Activated CD8-positive, alpha-beta T cell treated with anti-CD3 and anti-CD28 coated beads for 36 hours (primary cell): Measurements from ENCODE around the gene POTEJ. TPM values are rescaled to one million over a fixed set of nuclear protein-coding genes. Genes with fewer than 3 reads are reported as not detected.
A peak's percentile ranks its signal among the peaks of the same experiment; 100 is the strongest.
"Not testable (repeated sequence)": the region's sequence is repeated elsewhere in the genome, so short reads cannot be mapped to it uniquely, and the experiment has no call there.

ENCODE experiments used
- ATAC-seq: fragments of 200-7000 bp; cut with Tn5 transposase; one replicate; pipeline ENCODE4 v1.10.0; 2021; ENCODE audit warnings: mild to moderate bottlenecking, moderate library complexity
- CTCF ChIA-PET: fragments of 350-600 bp; sonication (Branson Sonifier 250); formaldehyde crosslinking; loops from one replicate; lab custom pipeline; 2021; ENCODE audit warnings: antibody characterized with exemption; lab: Charles Lee
- POLR2A ChIA-PET: fragments of 350-600 bp; sonication (Branson Sonifier 250); formaldehyde crosslinking; loops from one replicate; lab custom pipeline; 2021; ENCODE audit warnings: antibody characterized with exemption; lab: Charles Lee
- DNase-seq: peaks from one replicate; pipeline ENCODE4 v3.0.0-alpha.2; 2020
- H3K27ac Mint-ChIP-seq: one replicate; pipeline ENCODE4 v1.8.0; 2021; ENCODE audit warnings: mild to moderate bottlenecking, mixed read lengths
- H3K27me3 Mint-ChIP-seq: one replicate; pipeline ENCODE4 v1.8.0; 2021; ENCODE audit warnings: mixed read lengths
- H3K36me3 Mint-ChIP-seq: one replicate; pipeline ENCODE4 v1.8.0; 2021; ENCODE audit warnings: low read depth, mixed read lengths
- H3K4me1 Mint-ChIP-seq: one replicate; pipeline ENCODE4 v1.8.0; 2021; ENCODE audit warnings: low read depth, mixed read lengths
- H3K4me3 Mint-ChIP-seq: one replicate; pipeline ENCODE4 v1.8.0; 2021; ENCODE audit warnings: mild to moderate bottlenecking, moderate library complexity, mixed read lengths
- H3K9me3 Mint-ChIP-seq: one replicate; pipeline ENCODE4 v1.8.0; 2021; ENCODE audit warnings: mixed read lengths
- intact Hi-C: fragments of 100-400 bp; cut with micrococcal nuclease; formaldehyde crosslinking; loops from one replicate; pipeline ENCODE4 v1.10.0; 2022
- total RNA-seq, 2 experiments: library from RNA; stranded (reverse); gene quantifications; one replicate each; pipeline ENCODE4 v1.2.3, GENCODE V29; 2021

POTEJ gene
- not detected for total RNA-seq

DNA sequence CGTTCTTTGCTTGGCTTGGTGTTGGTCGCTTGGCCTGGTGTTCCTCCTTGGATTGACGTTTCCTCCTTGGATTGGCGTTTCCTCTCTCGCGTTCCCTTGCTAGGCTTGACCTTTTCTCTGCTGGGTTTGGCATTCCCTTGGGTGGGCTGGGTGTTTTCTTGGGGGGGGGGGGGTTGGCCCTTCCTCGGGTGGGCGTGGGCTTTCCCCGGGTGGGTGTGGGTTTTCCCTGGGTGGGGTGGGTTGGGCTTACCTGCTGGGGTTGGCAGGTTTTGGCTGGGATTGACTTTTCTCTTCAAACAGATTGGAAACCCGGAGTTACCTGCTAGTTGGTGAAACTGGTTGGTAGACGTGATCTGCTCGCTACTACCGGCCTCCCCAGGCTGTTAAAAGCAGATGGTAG is at the start of gene POTEJ:
POTEJ (plus strand) TSS at position 301 of the 400 bp plus-strand sequence; CDS start at position 394, 93 bp downstream.
- intact Hi-C loops, H3K4me1 Mint-ChIP-seq, H3K27me3 Mint-ChIP-seq, H3K9me3 Mint-ChIP-seq, H3K36me3 Mint-ChIP-seq, ATAC-seq, DNase-seq, H3K27ac Mint-ChIP-seq, H3K4me3 Mint-ChIP-seq, CTCF ChIA-PET, POLR2A ChIA-PET: not testable (repeated sequence)

DNA sequence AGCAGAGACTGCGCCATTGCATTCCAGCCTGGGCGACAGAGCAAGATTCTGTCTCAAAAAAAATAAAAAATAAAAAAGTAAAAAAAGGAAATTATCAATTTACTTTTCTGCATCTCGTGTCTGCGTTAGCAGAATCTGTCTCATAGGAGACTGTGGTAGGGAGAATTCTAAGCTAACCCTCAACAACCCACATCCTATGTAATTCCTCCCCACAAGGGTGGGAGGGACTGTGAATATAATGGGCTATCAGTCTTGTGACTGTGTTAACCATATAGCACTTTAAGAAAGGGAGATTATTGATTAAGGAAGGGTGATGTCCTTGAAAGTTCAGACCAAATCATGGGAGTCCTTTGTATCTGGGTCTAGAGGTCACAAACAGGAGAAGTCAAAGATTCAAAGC is 45.1 kb upstream of the POTEJ start:
- H3K4me3 Mint-ChIP-seq, ATAC-seq, H3K4me1 Mint-ChIP-seq, H3K9me3 Mint-ChIP-seq, intact Hi-C loops, H3K36me3 Mint-ChIP-seq, POLR2A ChIA-PET, H3K27me3 Mint-ChIP-seq, H3K27ac Mint-ChIP-seq, DNase-seq, CTCF ChIA-PET: not testable (repeated sequence)

DNA sequence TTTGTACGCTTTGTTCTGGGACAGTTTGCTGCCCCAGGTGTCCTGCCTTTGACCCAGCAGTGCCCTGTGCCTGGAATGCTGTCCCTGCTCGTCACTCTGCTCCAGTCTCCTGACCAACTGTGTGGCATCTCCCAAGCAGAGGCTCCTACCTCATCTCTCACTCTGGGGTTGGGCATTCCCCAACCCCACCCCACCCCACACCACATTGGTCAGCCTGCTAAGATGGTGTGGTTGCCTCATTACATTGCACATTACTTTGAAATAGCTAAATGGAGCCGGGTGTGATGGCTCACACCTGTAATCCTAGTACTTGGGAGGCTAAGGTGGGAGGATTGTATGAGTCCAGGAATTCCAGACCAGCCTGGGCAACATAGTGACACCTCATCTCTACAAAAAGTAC is 39.3 kb upstream of the POTEJ start:
- H3K36me3 Mint-ChIP-seq, H3K9me3 Mint-ChIP-seq, POLR2A ChIA-PET, ATAC-seq, intact Hi-C loops, H3K4me3 Mint-ChIP-seq, CTCF ChIA-PET, H3K27me3 Mint-ChIP-seq, H3K27ac Mint-ChIP-seq, H3K4me1 Mint-ChIP-seq, DNase-seq: not testable (repeated sequence)

DNA sequence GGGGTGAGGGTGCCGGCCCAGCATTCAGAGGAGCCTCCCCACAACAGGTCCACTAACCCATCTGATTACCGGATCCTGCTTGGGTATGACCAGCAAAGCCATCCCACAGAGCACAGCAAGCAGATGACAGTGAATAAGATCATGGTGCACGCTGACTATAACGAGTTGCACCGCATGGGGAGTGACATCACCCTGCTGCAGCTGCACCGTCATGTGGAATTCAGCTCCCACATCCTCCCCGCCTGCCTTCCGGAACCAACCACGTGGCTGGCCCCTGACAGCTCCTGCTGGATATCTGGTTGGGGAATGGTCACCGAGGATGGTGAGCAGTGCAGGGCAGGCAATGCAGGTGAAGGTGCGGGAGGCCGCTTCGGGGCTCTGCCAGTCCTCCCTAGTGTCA is 37.0 kb upstream of the POTEJ start:
- CTCF ChIA-PET = not testable (repeated sequence)

DNA sequence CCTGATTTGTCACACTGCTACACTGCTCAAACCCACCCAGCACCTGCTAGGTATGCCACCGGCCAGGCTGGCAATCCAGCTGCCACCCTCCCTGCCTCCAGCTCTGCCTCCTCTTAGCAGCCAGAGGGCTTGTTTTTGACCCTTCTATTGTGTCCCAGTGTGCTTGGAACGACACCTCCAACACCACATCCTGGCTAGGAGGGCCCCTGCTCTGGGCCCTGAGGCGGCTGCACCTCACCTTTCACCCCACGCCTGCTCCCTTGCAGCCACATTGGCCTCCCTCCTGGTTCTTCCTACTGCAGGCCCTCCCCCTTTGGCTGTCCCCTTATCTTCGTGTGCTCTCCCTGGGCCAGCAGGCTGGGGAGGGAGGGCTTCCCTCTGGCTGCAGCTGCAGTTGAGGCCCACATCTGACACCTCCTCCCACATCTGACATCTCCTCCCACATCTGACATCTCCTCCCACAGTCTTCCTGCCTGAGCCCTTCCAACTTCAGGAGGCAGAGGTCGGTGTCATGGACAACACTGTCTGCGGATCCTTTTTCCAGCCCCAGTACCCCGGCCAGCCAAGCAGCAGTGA is 34.9 kb upstream of the POTEJ start:
- DNase-seq, H3K4me1 Mint-ChIP-seq, H3K4me3 Mint-ChIP-seq, H3K27ac Mint-ChIP-seq, CTCF ChIA-PET, H3K27me3 Mint-ChIP-seq, intact Hi-C loops, POLR2A ChIA-PET, H3K36me3 Mint-ChIP-seq, H3K9me3 Mint-ChIP-seq: not testable (repeated sequence)
- peak; percentile 30 for ATAC-seq

More for the DNA sequence above, 37.0 kb upstream of the POTEJ start:
- H3K4me1 Mint-ChIP-seq, H3K27ac Mint-ChIP-seq, intact Hi-C loops, H3K27me3 Mint-ChIP-seq, POLR2A ChIA-PET, H3K9me3 Mint-ChIP-seq, H3K4me3 Mint-ChIP-seq, ATAC-seq, H3K36me3 Mint-ChIP-seq, DNase-seq: not testable (repeated sequence)

DNA sequence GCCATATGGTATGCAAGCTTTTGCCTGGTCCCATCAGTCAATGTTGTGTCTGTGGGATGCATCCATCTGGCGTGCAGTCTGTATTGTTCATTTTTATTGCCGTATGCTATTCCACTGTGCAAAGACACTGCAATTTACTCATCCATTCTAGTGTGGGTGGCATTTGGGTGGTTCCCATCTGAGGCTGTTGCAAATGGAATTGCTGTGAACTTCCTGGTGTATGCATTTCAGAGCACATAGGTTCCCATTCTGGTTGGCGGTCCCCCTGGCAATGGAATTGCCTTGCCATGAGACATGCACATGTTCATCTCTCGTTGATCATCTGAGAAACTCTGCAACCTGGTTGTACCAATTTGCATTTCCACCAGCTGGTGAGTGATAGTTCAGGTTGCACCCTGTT is 33.7 kb upstream of the POTEJ start:
- CTCF ChIA-PET, H3K27ac Mint-ChIP-seq, intact Hi-C loops, POLR2A ChIA-PET, H3K9me3 Mint-ChIP-seq, DNase-seq, H3K4me1 Mint-ChIP-seq, H3K36me3 Mint-ChIP-seq, H3K27me3 Mint-ChIP-seq, H3K4me3 Mint-ChIP-seq, ATAC-seq: not testable (repeated sequence)

DNA sequence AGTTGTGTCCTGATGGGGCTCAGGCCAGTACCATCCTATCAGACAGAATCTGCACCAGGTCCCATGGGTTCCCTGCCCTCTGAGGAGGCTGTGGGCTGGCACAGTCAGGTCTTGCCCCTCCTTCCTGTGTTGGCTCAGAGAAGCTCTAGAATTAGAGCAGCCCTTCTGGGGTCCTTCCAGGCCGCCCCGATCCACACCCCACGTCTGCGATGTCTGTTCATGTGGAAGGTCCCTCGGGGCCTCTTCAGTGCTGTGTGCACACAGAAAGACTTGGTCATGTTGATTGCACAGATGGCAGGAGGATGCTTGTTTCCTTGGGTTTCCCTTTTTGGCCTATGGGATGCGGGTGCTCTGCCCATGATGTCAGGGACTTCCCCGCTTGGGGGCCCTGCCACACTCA is 32.1 kb upstream of the POTEJ start:
- H3K4me1 Mint-ChIP-seq, H3K9me3 Mint-ChIP-seq, H3K27ac Mint-ChIP-seq, ATAC-seq, H3K27me3 Mint-ChIP-seq, H3K36me3 Mint-ChIP-seq, intact Hi-C loops, H3K4me3 Mint-ChIP-seq, CTCF ChIA-PET, DNase-seq, POLR2A ChIA-PET: not testable (repeated sequence)

DNA sequence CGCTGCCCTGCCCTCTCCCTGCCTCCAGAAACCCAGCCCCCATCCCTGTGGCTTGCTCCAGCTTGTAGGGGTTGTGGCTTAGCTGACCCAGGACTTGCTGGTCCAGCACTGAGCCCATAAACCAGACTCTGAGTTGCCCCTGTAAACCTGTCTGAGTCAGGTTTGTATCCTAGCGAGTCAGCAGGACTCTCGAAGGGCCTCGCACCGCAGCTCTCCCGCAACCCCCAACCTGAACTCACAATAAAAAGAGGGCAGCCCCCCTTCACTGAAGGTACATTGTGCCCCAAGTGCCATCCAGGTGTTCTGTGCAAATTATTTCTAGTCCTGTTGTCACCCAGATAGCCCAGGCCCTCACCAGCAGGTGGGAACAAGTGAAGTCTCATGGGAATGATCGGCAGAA is 29.7 kb upstream of the POTEJ start:
- intact Hi-C loops, H3K36me3 Mint-ChIP-seq, POLR2A ChIA-PET, H3K9me3 Mint-ChIP-seq, H3K27me3 Mint-ChIP-seq, H3K27ac Mint-ChIP-seq, DNase-seq, CTCF ChIA-PET, H3K4me1 Mint-ChIP-seq, H3K4me3 Mint-ChIP-seq, ATAC-seq: not testable (repeated sequence)

DNA sequence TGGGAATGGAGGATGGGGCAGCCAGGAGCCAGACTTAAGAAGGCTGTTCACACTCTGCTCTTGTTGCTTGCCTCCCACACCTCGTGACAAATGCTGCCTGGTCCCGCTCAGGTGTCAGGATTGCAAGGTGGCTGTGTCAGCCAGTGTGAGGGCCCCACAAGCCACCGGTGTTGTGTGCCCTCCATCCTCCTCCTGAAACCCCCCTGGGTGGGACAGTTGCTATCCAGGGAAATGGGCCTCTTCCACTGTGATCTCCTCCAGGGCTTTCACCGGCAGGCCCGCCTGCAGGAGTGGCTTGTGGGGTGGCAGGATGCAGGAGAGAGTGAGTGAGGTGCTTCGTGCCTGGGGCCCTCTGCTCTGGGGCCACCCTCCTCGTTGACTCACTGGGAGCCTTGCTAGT is 28.3 kb upstream of the POTEJ start:
- DNase-seq, H3K4me1 Mint-ChIP-seq, H3K36me3 Mint-ChIP-seq, H3K9me3 Mint-ChIP-seq, H3K27ac Mint-ChIP-seq, CTCF ChIA-PET, H3K27me3 Mint-ChIP-seq, intact Hi-C loops, ATAC-seq, H3K4me3 Mint-ChIP-seq, POLR2A ChIA-PET: not testable (repeated sequence)

DNA sequence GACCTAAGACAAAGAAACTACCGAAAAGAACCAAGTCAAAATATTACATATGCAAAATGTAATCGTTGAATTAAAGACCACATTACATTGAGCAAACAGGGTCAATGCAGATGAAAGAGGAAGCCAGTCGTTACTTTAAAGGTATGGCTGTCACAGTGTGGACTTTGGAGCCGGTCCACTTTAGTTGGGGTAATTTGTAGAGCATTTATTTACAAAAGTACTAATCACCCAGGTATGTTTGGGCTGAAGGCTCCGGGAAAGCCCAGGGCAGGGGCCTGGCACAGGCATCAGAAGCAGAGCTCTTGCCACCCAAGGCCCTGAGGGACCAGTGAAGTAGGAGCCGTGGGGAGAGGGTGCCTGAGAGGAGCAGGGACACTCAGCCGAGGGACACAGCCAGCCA is 27.7 kb upstream of the POTEJ start:
- DNase-seq, intact Hi-C loops, H3K9me3 Mint-ChIP-seq, POLR2A ChIA-PET, H3K4me3 Mint-ChIP-seq, H3K36me3 Mint-ChIP-seq, H3K27me3 Mint-ChIP-seq, CTCF ChIA-PET, ATAC-seq, H3K4me1 Mint-ChIP-seq, H3K27ac Mint-ChIP-seq: not testable (repeated sequence)

DNA sequence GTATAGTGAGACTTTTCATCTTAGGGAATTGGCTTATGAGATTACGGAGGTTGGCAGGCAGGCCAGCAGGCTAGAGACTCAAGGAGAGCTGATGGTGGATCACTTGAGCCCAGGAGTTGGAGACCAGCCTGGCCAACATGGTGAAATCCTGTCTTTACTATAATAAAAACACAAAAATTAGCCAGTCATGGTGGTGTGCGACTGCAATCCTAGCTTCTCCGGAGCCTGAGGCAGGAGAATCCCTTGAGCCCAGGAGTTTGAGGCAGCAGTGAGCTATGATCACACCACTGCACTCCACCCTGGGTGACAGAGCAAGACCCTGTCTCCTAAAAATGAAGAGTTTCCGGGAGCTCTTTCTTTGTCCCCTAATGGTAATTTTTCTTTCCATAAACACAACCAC is 26.5 kb upstream of the POTEJ start:
- not testable (repeated sequence) for H3K4me3 Mint-ChIP-seq

DNA sequence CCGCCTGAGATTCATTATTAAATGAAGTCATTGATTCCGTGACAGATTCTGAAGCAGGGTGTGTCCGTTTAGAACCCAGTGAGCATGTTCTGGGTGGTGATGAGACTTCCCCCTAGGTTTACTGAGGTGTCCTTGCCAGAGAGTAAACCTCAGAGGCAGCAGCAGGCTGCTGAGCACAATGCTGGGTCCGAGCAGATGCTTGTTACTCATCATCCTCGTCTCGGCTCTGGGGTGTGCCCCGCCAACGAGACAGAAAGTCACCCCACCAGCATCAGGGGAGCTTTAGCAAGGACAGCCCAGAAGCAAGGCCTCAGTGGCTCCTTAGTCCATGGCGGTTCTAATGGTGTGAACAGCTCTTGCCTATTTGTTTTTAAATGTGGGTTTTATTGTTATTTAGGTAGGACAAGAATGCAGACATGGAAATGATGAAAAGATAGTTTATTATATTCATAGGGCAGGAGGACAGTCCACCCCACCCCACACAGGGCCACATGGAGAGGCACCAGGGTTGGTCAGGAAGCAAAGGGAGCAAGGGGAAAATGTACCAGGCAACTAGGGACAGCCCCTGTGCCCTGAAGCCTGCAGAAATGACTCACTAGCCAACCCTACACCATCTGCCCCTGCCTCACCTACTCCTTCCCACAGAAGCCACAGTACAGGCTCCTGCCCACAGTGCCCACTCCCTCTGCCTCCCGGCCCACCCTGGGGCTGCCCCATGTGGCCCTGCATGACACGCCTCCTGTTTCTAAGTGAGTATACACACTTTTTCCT is 22.4 kb upstream of the POTEJ start:
- H3K36me3 Mint-ChIP-seq, intact Hi-C loops, CTCF ChIA-PET, H3K27me3 Mint-ChIP-seq, POLR2A ChIA-PET, H3K4me1 Mint-ChIP-seq, H3K4me3 Mint-ChIP-seq, H3K9me3 Mint-ChIP-seq: not testable (repeated sequence)
- DNase-seq (peak; percentile 42), ATAC-seq (peak; percentile 94)
- H3K27ac Mint-ChIP-seq = peak overlapping the region; percentile 46

More for the DNA sequence above, 26.5 kb upstream of the POTEJ start:
- POLR2A ChIA-PET, H3K27me3 Mint-ChIP-seq, H3K36me3 Mint-ChIP-seq, intact Hi-C loops, H3K27ac Mint-ChIP-seq, H3K4me1 Mint-ChIP-seq, H3K9me3 Mint-ChIP-seq, ATAC-seq, CTCF ChIA-PET, DNase-seq: not testable (repeated sequence)
